NOMO-1 (cell line): Measurements from ENCODE around the gene ZBBX.
A peak's percentile ranks its signal among the peaks of the same experiment; 100 is the strongest.
"Not testable (repeated sequence)": the region's sequence is repeated elsewhere in the genome, so short reads cannot be mapped to it uniquely, and the experiment has no call there.

ENCODE experiments used
- DNase-seq, 2 experiments: peaks; one replicate each; lab custom pipeline; 2025; ENCODE audit not compliant: unreplicated experiment in 2 of 2; lab: John Stamatoyannopoulos, UW

Gene ZBBX, protein sequence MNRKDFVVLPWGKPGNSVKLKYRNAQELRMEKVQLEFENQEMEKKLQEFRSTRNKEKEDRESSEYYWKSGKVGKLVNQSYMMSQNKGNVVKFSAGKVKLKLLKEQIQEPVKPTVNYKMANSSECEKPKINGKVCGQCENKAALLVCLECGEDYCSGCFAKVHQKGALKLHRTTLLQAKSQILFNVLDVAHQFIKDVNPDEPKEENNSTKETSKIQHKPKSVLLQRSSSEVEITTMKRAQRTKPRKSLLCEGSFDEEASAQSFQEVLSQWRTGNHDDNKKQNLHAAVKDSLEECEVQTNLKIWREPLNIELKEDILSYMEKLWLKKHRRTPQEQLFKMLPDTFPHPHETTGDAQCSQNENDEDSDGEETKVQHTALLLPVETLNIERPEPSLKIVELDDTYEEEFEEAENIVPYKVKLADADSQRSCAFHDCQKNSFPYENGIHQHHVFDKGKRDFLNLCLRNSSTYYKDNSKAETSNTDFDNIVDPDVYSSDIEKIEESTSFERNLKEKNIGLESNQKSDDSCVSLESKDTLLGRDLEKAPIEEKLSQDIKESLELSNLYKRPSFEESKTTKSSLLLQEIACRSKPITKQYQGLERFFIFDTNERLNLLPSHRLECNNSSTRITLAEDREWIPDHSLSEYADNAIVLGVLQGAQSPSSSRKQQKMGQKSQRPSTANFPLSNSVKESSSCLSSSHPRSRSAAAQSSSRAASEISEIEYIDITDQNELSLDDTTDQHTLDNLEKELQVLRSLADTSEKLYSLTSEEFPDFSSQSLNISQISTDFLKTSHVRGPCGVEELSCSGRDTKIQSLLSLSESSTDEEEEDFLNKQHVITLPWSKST

DNA sequence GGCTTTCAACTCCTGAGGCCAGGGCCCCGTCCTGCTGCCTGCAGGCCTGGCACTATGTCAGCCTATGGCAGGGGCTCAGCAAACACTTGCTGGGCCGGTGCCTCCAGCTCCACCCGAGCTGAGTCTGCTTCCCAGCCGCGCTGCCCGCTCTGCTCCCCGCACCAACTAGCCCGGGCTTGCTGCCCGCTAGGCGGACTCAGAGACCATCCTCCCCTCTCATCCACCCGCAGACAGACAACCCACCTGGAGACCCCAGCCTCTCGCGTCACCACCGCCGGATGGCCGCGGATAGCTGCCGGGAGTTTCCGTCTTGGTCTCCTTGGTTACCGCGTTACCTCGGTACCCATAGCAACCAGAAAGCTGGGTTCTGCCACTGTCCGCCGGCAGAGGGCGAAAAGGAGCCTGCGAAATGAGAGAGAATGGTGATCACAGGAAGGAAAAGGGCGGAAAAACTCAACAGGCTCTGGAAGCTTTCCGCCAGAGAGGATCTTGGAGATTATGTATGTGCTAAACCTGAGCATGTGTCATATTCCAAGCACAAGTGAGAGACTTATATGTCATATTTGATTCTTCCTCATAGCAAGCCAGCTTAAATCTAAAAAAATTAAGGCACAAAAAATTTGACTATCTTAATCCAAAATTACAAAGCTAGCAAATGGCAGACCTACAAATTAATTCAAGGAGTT, at the start of gene ZBBX:
ZBBX (minus strand) TSS at position 294 of the 686 bp plus-strand sequence. CDS start 7,396 bp downstream, outside the sequence.
- DNase-seq = peak; percentile 75 to 89

- DNase-seq = not testable (repeated sequence)
Measured at GRCh38 chr3:167426962-167427361, 46.9 kb upstream of the ZBBX start.

- not testable (repeated sequence) for DNase-seq
Measured at GRCh38 chr3:167422396-167422795, 42.3 kb upstream of the ZBBX start.

GRCh38 chr3:167409611-167410010, 29.5 kb upstream of the ZBBX start:
- DNase-seq = no peak

DNA sequence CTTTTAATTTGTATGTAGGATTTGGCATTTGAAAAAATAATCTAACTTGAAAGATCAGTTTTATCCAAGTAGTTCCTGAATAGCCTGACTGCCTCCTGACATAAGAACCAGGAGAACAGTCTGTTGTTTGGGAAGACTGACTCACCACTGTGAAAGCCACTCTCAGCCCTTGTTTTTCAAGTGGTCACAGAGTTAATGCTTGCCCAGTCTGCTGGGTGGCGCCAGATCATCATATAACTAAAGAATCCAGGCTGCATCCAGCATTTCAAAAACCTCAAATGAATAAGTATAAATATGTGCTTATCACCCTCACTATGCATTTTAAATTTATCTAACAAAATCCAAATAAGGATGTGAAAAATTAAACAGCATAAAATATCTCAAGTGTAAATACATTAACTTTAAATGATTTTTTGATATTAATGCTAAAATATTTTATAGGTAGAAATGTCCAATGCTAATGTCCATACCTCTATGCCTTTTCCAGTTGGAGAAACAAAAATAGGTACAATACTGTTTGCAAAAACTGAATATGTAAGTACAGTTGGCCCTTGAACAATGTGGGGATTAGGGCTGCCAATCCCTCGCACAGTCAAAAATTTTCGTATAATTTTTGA, 26.9 kb upstream of the ZBBX start:
- peak; percentile 29 to 61 for DNase-seq

DNA sequence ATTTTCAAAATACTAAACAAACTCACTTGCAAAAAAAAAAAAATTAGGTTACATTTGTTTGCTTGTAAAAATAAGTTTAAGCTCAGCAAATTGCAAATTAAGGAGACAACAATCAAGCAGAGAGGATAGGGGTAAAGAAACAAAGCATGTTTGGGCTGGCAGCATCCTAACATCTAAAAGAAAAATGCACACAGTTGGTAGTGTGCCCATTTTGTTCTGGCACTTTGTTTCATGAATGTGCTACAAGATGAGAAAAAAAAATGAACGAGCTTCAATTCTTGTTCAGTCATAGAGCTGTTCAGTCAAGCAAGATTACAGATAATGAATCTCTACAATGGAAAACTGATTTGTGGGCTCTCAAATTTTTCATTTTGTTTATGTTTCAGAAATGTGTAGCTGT, 17.7 kb upstream of the ZBBX start:
- no peak for DNase-seq

GRCh38 chr3:167396075-167396474, 16.0 kb upstream of the ZBBX start:
- DNase-seq = no peak

- no peak for DNase-seq
Measured at GRCh38 chr3:167394003-167394402, 13.9 kb upstream of the ZBBX start.

- DNase-seq = no peak
Measured at GRCh38 chr3:167382155-167382554, 2.1 kb upstream of the ZBBX start.

GRCh38 chr3:167375478-167375877, 4.6 kb downstream of the ZBBX start:
- DNase-seq = no peak

DNA sequence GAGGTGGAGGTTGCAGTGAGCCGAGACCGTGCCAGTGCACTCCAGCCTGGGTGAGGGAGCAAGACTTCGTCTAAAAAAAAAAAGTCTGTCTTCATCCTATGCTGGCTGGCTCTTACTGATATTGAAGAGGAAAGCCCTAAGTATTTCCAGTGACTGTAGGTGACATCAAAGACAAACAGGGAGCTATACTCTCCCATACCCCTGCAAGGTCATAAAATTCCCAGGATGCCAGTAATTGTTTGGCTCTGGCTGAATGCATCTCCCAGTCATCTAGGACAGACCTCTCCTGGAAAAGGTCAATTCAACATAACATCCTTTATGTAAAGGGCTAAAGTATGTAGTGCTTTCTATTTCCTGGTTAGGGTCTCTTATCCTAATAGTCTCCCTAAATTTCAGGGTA, 8.0 kb downstream of the ZBBX start:
- no peak for DNase-seq

DNA sequence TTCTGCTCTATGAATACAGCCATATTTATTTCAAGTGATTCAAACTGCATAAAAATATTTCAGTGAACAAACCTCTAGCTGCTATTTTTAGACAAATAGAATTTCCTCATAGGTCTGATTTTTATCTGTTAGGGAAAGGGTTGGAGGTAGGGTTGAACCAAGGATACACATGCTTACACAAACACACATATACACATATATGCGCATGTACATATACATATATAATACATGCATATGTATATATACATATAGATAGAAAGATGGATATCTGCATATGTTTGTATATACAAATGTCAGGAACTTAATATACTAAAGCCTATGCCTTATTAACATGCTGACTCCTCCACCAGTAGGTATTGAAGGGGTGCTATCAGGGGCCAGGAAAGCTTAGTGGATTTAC, 18.1 kb downstream of the ZBBX start:
- DNase-seq = no peak

- DNase-seq = no peak
Measured at GRCh38 chr3:167361306-167361705, 18.8 kb downstream of the ZBBX start.

DNA sequence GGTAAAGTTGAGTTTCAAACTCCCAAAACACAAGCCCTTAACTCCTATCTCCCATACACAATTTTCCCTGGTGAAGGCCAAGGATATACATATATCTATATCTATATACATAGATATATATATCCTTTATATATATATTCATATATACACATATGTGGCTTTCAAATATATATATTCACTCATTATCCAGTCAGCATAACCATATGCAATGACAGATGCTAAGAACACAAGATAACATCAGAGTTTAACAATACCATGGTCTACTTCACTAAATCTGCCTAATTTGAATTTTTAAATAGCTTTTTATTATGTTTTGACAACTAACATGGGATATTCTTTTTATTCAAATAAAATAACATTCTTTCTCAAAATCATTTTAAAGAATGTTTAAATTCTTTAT, 24.7 kb downstream of the ZBBX start:
- no peak for DNase-seq

DNA sequence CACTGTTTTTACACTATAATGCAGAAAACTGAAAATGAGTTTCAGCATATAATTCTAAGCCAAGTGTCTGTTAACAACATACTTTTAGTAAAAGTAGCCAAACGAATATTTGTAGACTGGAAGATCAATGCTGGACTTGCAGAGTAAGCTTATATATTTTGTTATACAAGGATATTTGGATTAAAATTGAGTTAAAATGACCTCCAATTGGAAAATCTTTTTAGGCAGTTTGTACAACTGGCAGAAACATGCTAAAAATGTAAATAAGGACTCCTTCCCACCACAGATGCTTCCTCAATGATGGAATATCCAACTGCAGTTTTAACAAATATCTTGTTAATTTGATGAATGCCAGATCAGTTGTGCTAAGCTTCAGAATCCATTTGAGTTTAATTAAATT, 25.3 kb downstream of the ZBBX start:
- DNase-seq = no peak

DNA sequence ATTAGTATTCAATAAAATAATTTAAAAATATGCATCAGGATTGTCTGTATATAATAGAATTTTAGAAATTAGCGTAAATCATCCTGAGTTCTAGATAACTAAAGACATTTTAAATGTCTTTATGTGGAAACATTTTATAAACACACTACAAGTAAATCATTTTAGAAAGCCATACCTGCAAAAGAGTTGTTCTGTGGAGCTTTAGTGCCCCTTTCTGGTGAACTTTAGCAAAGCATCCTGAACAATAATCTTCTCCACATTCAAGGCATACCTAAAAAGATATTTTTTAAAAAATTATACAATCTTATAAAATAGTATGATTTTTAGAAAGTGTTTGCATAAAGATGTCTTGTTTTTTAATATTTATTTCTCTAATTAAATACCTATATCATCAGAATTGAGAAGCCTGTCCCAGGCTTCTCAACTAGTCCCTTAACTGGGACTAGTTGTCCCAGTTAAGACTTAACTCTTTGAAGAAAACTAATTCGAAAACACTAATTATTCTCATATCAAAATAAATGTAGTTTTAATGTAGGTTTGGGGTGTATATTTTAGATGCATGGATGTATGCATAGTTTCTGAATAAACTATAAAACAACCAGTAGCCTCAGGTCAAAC, 29.7 kb downstream of the ZBBX start:
- peak; percentile 12 to 72 for DNase-seq

GRCh38 chr3:167346171-167346570, 33.9 kb downstream of the ZBBX start:
- no peak for DNase-seq

GRCh38 chr3:167330993-167331785, 48.9 kb downstream of the ZBBX start:
- peak; percentile 29 to 68 for DNase-seq

- no peak for DNase-seq
Measured at GRCh38 chr3:167323572-167323971, 56.5 kb downstream of the ZBBX start.
